ENCODE data around the gene CIB2.

DNA sequence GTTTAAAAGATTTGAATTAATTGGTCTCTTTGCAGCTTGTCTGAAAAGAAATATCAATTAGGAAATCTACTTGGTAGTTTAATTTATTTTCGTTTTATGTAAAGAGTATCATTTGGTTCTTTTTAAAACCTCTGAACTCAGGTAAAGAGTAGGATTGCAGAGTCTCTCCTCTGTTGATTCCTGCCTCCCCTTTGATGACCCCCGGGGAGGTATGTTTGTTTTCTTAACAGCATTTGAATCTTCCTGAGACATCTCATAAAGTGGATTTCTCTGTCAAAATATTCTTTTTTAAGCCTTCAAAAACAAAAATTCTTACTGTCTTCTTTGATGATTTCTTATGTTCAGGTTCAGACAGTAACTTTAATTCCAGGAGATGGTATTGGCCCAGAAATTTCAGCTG, 26.0 kb upstream of the CIB2 start:
- TF ChIP-seq, protein P1, sequence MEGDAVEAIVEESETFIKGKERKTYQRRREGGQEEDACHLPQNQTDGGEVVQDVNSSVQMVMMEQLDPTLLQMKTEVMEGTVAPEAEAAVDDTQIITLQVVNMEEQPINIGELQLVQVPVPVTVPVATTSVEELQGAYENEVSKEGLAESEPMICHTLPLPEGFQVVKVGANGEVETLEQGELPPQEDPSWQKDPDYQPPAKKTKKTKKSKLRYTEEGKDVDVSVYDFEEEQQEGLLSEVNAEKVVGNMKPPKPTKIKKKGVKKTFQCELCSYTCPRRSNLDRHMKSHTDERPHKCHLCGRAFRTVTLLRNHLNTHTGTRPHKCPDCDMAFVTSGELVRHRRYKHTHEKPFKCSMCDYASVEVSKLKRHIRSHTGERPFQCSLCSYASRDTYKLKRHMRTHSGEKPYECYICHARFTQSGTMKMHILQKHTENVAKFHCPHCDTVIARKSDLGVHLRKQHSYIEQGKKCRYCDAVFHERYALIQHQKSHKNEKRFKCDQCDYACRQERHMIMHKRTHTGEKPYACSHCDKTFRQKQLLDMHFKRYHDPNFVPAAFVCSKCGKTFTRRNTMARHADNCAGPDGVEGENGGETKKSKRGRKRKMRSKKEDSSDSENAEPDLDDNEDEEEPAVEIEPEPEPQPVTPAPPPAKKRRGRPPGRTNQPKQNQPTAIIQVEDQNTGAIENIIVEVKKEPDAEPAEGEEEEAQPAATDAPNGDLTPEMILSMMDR (IDR thresholded peaks at IDR 0.05): no peak
- TF ChIP-seq POLR2A (IDR thresholded peaks at IDR 0.05): no peak

Data from heart left ventricle (tissue), 13 donors.